GM18519 (cell line): ENCODE data around the gene WDR26.
"Not testable (repeated sequence)": the region's sequence is repeated elsewhere in the genome, so short reads cannot be mapped to it uniquely, and the experiment has no call there.

Experiments
- ATAC-seq: cut with Tn5 transposase; IDR thresholded peaks from one replicate; pipeline ENCODE4 v1.9.1; 2021; ENCODE audit warnings: mild to moderate bottlenecking, moderate library complexity; ENCODE audit not compliant: unreplicated experiment, low FRiP score

Gene WDR26

DNA sequence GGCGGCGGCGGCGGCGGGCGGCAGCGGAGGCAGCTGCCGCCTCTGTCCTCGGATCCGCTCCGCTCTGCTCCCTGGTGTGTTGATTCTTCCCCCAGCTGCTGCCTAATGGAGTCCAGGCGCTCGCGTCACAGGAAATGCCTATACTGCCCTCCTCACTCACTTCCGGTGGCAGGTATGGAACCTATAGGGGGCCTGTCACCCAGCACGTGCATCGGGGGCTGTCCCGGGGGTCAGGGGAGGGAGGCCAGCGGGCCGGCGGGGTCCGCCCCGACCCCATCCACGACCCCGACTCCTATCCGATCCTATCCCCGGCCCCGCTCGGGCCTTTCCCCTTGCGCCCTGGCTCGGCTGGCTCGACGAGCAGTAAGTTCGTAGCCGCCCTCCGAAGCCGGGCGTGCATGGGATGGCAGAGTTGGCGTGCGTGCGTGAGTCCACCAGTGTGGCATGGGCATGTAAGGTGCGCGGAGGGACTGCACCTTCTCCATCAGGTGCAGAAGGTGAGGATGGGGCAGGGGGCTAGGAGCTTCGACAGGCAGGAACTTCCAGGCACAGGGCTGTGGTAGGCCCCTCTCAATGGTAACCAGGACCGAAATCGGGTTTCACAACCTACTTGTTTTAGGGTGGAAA, at the start of gene WDR26:
Gene WDR26, minus strand, starts transcription at position 107 of the 627 bp plus-strand sequence.
- peak; percentile 76 for ATAC-seq

DNA sequence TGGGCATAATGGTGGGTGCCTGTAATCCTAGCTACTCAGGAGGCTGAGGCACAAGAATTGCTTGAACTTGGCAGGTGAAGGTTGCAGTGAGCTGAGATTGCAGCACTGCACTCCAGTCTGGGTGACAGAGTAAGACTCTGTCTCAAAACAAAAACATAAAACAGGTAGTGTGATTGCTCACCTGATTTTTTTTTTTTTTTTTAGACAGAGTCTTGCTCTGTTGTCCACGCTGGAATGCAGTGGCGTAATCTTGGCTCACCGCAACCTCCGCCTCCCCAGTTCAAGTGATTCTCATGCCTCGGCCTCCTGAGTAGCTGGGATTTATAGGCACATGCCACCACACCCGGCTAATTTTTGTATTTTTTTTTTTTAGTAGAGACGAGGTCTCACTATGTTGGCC, 48.6 kb upstream of the WDR26 start:
- ATAC-seq, result not testable (repeated sequence)

DNA sequence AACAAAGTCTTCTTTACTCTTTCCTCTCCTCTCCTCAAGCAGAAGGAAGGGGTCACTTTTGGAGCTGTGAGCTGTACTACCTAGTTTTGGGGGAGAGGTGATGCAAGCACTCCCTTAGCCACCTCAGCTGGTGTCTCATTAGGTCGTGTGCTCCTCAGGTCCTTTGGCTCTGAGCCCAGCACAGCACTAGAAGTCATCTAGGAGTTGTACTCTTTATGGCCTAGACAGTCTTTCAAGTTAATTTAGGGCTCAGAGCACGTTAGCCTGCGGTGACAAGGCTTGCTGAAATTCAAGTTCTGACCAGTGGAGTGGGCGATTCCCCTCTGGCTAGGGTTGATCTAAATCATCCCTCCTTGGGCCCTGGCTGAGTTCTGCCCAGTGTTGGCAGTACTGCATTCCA, 48.0 kb upstream of the WDR26 start:
- no peak for ATAC-seq

DNA sequence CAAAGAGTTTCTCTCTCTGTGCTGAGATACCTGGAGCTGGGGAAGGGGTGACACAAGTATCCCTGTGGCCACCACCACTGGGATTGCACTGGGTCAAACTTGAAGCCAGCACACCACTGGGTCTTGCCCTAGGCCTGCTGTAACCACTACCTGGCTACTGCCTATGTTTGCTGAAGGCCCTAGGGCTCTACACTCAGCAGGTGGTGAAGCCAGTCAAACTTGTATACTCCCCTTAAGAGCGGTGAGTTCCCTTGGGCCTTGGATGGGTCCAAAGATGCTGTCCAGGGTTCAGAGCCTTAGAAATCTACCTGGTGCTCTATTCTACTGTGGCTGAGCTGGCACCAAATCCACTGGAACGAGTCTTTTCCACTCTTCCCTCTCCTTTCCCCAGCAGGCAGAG, 47.0 kb upstream of the WDR26 start:
- no peak for ATAC-seq

DNA sequence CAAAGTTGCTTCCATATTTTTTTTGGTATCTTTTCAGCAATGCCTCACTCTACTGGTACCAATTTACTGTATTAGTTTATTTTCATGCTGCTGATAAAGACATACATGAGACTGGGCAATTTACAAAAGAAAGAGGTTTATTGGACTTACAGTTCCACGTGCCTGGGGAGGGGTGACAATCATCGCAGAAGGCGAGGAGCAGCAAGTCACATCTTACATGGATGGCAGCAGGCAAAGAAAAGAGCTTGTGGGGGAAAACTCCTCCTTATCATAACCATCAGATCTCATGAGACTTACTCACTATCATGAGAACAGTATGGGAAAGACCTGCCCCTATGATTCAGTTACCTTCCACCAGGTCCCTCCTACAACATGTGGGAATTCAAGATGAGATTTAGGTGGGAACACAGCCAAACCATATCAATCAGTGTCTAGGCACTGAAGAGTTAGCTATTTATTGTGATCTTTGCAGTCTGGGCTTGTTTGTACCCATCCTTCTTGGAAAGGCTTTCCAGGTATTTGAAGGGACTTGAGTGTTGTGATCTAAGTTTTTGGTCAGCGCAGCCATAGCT, 46.4 kb upstream of the WDR26 start:
- not testable (repeated sequence) for ATAC-seq

DNA sequence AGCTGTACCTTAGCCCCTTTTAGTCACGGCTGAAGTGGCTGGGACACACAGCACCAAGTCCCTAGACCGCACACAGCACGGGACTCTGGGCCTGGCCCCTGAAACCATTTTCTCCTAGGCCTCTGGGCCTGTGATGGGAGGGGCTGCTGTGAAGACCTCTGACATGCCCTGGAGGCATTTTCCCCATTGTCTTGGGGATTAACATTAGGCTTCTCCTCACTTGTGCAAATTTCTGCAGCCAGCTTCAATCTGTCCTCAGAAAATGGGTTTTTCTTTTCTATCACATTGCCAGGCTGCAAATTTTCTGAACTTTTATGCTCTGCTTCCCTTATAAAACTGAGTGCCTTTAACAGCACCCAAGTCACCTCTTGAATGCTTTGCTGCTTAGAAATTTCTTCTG, 45.6 kb upstream of the WDR26 start:
- not testable (repeated sequence) for ATAC-seq

DNA sequence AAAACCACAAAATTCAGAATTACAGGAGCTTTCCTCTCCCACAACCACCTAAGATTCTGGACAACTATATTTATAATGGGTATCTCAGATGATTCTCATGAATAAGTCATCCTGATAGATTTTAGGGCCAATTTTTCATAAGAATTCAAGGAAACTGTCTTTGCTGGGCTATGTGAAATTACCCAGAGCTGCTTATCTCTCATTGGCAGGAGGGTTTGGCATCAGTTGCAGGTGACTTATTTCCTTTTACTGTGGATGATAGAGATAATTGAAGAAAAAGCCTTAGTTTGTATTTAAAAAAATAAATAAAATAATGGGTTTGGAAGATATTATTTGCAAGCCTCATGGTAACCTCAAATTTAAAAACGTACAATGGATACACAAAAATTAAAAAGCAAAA, 38.2 kb upstream of the WDR26 start:
- no peak for ATAC-seq

DNA sequence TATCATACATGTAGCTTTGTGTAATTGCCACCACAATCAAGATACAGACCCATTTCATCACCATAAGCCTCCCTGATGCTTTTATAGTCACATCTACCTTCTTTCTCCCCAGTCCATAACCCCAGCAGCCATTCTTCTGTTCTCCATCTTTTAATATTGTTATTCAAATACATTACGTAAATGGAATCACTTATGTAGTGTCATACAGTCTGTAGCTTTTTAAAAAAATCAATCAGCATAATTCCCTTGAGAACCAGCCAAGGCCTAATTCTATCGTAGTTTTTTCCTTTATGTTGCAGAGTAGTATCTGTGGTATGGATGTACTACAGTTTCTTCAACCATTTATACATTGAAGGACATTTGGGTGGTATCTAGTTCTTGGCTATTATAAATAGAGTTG, 31.6 kb upstream of the WDR26 start:
- no peak for ATAC-seq

DNA sequence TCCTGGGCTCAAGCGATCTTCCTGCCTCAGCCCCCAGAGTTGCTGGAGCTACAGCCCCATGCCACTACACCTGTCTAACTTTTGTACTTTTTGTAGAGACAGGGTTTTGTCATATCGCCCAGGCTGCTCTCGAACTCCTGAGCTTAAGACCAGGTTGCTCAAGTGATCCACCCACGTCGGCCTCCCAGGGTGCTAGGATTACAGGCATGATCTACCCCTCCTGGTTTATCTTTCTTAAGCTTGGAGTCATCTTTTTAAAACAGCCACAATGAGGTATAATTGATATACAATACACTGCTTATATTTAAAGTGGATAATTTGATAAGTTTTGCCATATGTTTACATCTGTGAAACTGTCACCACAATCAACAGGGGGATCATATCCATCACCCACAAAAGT, 25.4 kb upstream of the WDR26 start:
- no peak for ATAC-seq

DNA sequence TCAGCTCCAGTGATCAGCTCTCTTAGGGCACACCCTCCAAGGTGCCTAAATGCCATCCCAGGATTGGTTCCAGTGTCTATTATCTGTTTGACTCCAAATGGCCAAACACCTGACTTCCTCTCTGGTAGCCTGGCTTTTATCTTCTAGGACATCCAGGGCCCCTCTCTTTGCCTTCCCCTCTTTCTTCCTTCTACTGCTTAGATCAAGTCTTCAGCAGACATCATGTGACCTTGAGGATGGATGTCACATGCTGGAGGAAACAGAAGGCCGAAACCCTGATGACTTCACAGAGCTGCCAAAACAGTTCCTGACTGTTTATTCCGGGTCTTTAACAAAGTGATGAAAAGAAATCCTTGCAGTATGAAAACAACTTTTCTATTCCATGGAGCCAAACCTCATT, 24.4 kb upstream of the WDR26 start:
- no peak for ATAC-seq

DNA sequence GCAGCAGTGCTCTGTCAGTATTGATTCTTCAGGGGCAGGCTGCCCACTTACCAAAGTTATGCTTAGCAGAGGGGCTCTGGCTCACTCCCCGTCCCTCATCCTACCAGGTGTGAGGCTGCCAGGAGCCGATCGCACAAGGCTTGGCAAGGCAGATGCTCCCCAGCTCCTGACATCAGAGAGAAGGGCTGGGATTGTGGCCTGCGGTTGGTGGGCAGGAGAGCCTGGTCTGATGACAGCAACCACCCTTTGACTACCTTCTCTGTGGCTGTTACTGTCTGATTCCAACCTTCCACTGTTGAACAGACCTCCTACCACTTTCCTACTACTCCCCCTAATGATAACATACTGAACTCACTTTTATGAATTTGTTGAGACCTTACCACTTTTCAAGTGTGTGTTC, 23.7 kb upstream of the WDR26 start:
- ATAC-seq, result no peak

DNA sequence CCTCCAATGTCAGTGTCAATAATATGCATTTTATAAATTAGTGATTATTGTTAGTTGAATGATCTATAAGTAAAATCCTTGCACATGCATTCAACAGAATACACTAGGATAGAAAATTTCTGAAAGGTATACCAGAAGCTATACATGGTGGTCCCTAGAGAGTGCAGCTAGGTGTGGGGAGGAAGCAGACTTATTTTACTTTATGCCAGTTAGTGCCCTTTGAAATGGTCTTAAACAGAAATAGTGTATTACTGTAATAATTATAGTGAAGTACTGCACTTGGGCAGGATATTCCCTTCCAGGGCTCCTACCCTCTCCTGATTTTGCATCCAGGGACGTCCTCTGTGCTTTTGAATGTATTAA, 23.2 kb upstream of the WDR26 start:
- no peak for ATAC-seq

DNA sequence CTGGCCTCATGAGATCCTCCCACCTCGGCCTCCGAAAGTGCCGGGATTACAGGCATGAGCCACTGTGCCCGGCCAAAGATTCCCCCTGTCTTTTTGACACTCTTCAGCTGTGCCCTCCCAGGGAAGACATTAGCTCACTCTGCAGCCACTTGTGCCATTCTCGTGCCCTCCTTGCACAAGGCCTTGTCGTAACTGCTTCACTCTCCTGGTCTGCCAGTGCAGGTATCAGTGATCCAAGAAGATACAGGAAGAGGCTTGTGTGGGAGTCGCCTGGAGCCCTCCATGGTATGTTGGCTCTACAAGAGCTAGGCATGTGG, 22.0 kb upstream of the WDR26 start:
- no peak for ATAC-seq

DNA sequence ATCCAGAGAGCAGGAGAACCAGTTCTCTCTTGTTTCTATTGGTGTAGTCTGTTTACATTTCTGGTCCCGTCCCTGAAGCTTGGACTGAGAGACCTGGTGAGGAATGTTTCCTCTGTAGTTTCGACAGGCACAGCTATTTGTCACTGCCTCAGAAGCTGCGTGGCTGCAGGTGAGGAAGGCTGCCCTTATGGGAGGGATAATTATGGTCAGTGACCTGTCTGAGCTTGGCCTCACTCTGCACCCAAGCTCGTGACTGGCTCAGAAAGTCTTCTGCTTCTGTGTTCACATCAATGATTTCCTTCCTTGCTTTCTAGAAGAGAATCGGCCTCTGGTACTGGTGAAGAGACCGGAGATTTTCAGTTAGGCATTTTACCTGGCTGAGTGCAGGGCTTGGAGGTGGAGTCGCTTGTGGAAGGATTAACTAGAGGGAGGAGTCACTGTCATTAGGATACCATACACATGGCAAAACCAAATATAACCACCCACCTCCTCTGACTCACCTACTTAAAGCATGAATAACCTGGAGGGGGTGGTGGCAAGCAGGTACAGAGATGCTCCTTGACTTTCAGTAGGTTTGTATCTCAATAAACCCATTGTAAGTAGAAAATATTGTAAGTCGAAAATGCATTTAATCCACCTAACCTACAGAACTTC, 19.9 kb upstream of the WDR26 start:
- ATAC-seq, result no peak

DNA sequence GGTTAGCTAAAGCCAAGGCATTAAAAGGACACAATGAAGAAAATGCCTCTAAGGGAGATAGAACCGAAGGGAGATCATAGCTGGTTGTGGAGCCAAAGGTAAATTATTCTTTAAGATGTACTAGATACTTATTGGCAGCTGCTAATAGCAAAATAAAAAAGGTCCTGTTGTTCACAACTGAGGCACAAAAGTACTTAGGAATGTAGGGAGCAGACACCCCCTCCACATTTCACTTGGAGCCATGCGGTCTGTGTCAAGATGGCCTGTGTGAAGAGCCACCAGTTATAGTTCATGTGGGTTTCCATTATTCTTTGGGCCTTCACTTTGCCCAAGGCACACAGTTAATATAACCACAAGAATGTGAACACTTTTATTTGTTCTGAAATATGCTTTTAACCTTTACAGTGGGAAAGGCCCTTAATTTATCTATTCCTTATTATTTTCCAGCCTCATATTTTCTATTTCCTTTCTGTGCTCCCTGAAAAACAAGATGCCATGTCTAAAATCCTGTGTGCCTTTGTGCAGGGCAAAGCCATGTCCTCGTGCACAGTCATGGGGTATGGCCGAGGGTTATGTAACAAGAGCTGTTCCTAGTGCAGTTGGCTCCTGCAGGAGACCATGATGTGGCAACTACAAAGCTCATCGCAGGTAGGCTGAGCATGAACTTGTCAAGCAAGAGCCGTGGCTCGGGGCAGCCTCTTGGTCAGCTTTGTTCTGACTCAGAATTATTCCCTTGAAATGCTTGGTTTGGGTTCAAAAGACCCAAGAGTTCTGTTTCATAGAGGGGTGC, 16.2 kb upstream of the WDR26 start:
- ATAC-seq, result no peak

DNA sequence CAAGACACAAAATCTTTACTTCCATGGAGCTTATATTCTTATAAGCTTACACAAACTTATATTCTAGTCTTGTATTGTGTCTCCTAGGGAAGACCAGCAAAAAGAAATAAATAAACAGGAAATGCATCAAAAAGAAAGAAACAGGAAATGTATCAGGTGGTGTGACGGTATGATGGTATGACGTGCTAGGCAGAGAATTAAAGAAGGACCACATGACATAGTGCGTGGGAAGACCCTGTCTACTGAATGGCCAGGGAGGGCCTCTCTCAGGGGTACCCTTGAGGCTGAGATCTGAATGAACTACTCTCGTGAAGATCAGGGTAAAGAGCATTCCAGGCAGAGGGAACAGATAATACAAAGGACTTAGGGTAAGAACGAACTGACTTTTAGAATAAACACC, 15.6 kb upstream of the WDR26 start:
- no peak for ATAC-seq

DNA sequence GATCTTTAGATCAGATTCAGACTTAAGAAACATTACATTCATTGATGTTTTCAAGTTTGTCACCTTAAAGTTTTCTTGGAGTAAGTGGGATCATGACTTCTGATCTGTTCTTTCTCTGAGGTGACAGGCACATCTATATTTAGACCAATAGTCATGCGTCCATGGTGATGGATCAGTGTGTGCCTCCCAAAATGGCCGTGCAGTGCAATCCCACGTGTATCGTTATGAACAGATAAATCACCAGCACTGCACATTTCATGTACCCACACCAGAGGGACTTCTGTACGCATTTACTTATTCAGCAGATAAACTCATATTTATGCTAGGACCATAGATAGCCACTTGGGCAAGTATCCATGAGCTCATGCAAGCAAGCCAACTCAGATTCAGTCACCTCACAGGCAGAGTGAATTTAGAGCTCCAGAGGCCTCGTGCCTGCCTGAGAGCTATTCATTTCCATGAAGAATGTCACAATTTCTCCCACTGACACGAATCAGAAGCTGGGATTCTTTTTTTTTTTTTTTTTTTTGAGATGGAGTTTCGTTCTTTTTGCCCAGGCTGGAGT, 13.9 kb upstream of the WDR26 start:
- no peak for ATAC-seq

DNA sequence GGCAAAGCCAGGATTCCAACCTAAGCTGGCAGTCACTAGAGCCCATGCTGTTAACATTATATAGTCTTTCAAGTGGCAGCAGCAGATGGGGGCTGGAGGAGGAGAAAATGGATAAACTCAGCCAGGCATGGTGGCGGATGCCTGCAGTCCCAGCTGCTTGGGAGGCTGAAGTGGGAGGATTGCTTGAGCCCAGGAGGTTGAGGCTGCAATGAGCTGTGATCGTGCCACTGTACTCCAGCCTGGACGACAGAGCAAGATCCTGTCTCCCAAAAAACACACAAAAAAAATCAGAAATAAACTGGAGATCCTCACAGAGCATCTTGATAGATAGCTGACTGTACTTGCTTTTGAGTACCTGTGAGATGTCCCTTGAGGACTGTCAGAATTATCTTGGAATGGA, 13.4 kb upstream of the WDR26 start:
- no peak for ATAC-seq

DNA sequence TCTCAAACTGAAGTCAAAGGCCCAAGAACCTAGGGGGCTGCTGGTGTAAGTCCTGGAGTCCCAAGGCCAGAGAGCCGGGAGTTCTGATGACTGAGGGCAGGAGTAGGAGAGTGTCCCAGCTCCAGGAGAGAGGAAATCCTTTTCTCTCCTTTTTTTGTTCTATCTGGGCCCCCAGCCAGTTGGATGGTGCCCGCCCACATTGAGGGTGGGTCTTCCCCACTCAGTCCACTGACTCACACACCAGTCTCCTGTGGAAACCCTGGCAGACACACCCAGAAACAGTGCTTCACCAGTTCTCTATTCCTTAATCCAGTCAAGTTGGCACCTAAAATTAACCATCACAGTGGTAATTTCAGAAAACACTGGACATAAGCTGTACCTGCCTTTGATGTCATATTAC, 12.7 kb upstream of the WDR26 start:
- no peak for ATAC-seq

DNA sequence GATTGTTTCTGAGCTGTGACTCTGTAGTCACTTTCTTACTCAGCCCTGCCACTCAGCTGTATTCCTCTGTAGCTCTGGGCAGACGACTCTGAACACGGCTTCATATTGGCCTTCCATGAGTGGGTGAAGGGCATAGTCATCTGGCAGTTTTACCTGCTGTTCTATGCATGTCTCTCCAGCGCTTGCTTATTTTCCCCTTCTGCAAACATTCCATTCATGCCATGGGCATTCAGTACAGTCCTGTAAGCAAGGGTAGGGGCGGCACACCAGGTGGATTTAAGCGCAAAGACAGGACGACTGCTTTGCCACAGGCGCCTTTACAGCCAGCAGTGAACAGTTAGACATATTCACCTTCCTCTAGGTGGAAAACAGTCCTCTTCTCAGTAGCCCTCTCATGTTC, 4.4 kb upstream of the WDR26 start:
- no peak for ATAC-seq

DNA sequence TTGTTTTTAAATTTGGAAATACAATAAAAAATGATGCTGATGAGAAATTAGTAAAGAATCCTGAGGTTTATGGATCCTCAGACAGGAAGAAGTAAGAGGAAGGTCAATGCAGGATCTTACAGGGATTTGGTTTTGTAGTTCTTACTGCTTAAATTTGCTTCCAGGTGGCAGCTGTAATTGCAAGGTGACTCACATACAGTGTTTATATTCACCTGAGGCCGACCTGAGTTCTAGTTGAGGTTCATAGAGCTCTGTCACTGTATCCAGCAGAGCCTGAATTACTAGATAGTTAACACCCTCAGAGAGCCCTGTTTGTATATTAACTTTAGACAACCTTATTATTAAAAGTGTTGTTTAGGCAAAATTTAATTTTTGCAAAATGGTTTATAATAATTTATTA, 1.4 kb upstream of the WDR26 start:
- ATAC-seq, result no peak
